ENCODE measurements around the gene PKP4.
A peak's percentile ranks its signal among the peaks of the same experiment; 100 is the strongest.

GRCh38 chr2:158723921-158724802 lies 267.4 kb downstream of the PKP4 start:
- TF ChIP-seq, protein P1, sequence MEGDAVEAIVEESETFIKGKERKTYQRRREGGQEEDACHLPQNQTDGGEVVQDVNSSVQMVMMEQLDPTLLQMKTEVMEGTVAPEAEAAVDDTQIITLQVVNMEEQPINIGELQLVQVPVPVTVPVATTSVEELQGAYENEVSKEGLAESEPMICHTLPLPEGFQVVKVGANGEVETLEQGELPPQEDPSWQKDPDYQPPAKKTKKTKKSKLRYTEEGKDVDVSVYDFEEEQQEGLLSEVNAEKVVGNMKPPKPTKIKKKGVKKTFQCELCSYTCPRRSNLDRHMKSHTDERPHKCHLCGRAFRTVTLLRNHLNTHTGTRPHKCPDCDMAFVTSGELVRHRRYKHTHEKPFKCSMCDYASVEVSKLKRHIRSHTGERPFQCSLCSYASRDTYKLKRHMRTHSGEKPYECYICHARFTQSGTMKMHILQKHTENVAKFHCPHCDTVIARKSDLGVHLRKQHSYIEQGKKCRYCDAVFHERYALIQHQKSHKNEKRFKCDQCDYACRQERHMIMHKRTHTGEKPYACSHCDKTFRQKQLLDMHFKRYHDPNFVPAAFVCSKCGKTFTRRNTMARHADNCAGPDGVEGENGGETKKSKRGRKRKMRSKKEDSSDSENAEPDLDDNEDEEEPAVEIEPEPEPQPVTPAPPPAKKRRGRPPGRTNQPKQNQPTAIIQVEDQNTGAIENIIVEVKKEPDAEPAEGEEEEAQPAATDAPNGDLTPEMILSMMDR (IDR thresholded peaks at IDR 0.05 in 2 of 3, conservative IDR thresholded peaks at IDR 0.05 in 1 of 3; ENCODE audit: insufficient read depth in 2 of 3, low read depth in 1 of 3, low read length in 3 of 3) = peak; percentile 63 to 87 (median 66)
- TF ChIP-seq RFX5 (IDR thresholded peaks at IDR 0.05; ENCODE audit: low read depth, low read length) (no peak), RFX1 (IDR thresholded peaks at IDR 0.05) (no peak)
